Mucosa of rectum (tissue), 2 donors: ENCODE data around the gene INTS7.
"Not testable (repeated sequence)": the region's sequence is repeated elsewhere in the genome, so short reads cannot be mapped to it uniquely, and the experiment has no call there.

ENCODE experiments used
- H3K27ac ChIP-seq, 2 donors: one replicate each; pipeline ENCODE4 v1.7.0; 2013; ENCODE audit warnings: inconsistent platforms in 2 of 2, low read depth in 2 of 2, low read length in 2 of 2
- H3K27me3 ChIP-seq, 2 donors: one replicate each; pipeline ENCODE4 v1.7.0; 2013; ENCODE audit warnings: low read length in 2 of 2; ENCODE audit not compliant: control insufficient read depth in 2 of 2, insufficient read depth in 2 of 2
- H3K36me3 ChIP-seq, 2 donors: one replicate each; pipeline ENCODE4 v1.7.0; 2013; ENCODE audit warnings: low read length in 2 of 2; ENCODE audit not compliant: control insufficient read depth in 2 of 2, insufficient read depth in 2 of 2
- H3K4me1 ChIP-seq, 2 donors: one replicate each; pipeline ENCODE4 v1.7.0; 2013; ENCODE audit warnings: low read length in 2 of 2, mild to moderate bottlenecking in 1 of 2; ENCODE audit not compliant: control insufficient read depth in 2 of 2, insufficient read depth in 2 of 2
- H3K4me3 ChIP-seq, 2 donors: one replicate each; pipeline ENCODE4 v1.7.0; 2013; ENCODE audit warnings: low read length in 2 of 2
- H3K9ac ChIP-seq, 2 donors: one replicate each; pipeline ENCODE4 v1.7.0; 2013; ENCODE audit warnings: low read length in 2 of 2, low read depth in 1 of 2, mild to moderate bottlenecking in 1 of 2
- H3K9me3 ChIP-seq, 2 donors: one replicate each; pipeline ENCODE4 v1.7.0; 2013; ENCODE audit warnings: low read length in 2 of 2; ENCODE audit not compliant: control insufficient read depth in 2 of 2
- donor health status: healthy.
- donor health status: Normal muscosa, but diverticular disease.

INTS7 gene

DNA sequence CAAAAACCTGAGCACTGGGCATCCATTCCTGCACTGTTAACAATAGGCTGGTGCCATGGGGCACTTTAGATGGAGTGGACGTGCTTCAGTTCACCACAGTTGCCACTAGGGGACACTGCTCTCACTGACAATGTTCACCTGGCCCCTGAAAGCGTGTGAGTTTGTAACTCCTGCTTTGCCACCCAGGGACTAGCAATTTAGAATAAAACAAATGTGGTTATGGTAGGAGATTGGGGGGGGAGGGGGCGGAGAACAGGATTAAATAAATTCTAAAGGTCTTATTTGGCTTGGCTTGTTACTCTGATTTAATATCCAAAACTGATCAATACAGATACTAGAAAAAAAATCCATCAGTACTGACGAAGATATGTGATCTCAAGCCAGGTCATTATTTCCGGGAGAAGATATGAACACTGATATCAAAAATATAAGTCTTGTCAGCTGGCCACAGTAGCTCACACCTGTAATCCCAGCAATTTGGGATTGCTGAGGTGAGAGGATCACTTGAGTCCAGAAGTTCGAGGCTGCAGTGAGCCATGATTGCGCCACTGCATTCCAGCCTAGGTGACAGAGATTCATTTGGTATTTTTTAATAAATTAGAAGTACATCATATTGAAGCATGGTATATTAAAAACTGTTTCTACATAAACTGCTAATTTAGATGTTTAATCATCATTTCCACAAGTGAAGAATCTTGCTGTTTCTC is 23.2 kb downstream of the INTS7 start:
- Histone ChIP-seq H3K27ac (no peak overlapping the region), H3K4me3 (no peak overlapping the region), H3K36me3 (peaks cover 15% of the 10 kb centered on the region in 2 donors), H3K27me3 (no peaks in the 10 kb centered on the region), H3K4me1 (no peaks in the 10 kb centered on the region), H3K9ac (no peak overlapping the region), H3K9me3 (no peaks in the 10 kb centered on the region)

DNA sequence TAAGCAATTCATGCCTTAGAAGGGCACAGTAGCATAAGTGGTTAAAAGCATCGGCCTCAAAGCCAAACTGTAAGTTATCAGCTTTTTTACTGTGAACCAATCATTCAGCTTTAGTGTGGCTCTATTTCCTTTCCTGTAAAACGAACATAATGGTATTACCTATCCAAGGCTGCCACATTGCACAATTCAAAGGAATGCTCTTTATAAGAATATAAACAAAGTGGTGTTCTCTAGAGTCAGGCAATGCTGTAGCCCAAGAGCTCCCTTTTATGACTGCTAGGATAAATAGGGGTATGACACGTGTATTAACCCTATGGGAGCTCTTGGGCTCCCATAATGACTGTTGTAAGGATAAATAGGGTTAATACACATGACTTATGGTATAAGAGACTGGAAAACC is 25.4 kb downstream of the INTS7 start:
- H3K36me3 ChIP-seq, result peaks cover 10 to 16% of the 10 kb centered on the region in 2 donors
- H3K4me1 ChIP-seq, result no peaks in the 10 kb centered on the region
- no peaks in the 10 kb centered on the region for H3K9me3 ChIP-seq
- no peaks in the 10 kb centered on the region for H3K27me3 ChIP-seq
- H3K9ac ChIP-seq, result no peak overlapping the region
- no peak overlapping the region for H3K4me3 ChIP-seq
- no peak overlapping the region for H3K27ac ChIP-seq

DNA sequence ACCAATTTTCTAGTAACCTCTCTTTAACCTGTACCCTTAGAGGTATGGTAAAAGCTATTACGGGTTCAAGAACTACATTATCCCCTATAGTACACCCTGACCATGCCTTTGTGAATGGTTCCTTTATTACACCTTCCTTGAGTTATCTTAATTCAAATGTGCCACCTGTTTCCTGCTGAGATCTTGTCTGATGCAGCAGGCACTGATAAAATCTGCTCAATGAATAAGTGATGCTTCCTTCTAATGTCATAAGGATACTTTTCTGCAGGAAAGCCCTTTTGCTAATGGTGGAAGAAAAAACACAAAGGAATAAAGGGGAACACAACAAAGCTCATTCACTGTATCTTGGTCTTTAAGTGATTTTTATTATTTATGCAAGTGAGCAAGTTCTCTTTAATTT is 25.8 kb downstream of the INTS7 start:
- Histone ChIP-seq H3K4me3 (no peak overlapping the region), H3K4me1 (no peaks in the 10 kb centered on the region)

DNA sequence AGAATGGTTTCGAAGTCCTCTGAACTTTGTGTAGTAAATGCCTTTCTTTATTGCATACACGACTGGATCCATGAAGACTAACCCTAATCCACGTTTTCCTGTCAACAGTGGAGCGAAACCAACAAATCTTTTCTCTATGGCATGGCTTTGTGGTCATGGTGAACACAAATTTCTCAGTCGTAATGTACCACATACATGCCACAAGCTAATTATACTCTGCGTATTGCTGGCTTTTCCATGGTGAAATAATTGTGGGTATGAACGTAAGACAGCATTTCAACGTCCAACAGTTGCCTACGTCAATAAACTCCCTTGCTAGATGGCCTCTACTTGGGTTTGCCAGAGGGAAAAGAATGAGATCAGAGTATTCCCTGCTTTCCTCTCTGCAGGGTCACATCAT is 27.5 kb downstream of the INTS7 start:
- Histone ChIP-seq H3K4me1 (no peaks in the 10 kb centered on the region), H3K27me3 (no peaks in the 10 kb centered on the region), H3K36me3 (peaks cover 10 to 16% of the 10 kb centered on the region in 2 donors), H3K9ac (no peak overlapping the region), H3K9me3 (no peaks in the 10 kb centered on the region), H3K27ac (no peak overlapping the region), H3K4me3 (no peak overlapping the region)

More for the DNA sequence above, 25.8 kb downstream of the INTS7 start:
- H3K9me3 ChIP-seq, result no peaks in the 10 kb centered on the region
- no peak overlapping the region for H3K9ac ChIP-seq
- H3K27ac ChIP-seq, result no peak overlapping the region
- peaks cover 10 to 19% of the 10 kb centered on the region in 2 donors for H3K36me3 ChIP-seq
- H3K27me3 ChIP-seq, result no peaks in the 10 kb centered on the region

DNA sequence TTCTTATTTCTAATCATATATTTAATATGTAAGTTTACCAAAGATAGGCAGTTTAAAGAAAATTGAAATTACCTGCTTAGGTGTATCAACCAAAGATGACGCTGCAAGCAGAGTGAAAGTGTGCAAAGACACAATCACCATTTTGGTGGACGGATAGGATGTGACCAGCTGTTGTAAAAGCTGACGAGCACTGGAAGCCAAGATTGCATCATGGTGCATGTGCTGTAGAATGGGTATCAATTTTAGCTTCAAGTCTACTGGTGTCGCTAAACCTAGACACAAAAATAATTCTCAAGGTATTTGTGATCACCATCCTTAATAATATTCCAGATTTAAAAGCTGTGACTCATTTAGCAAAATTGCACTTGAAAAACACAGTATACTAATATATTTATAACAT is 28.2 kb downstream of the INTS7 start:
- H3K36me3 ChIP-seq, result peaks cover 10 to 16% of the 10 kb centered on the region in 2 donors
- H3K4me1 ChIP-seq, result no peaks in the 10 kb centered on the region
- no peaks in the 10 kb centered on the region for H3K27me3 ChIP-seq
- no peak overlapping the region for H3K27ac ChIP-seq
- H3K4me3 ChIP-seq, result no peak overlapping the region
- no peaks in the 10 kb centered on the region for H3K9me3 ChIP-seq
- no peak overlapping the region for H3K9ac ChIP-seq

DNA sequence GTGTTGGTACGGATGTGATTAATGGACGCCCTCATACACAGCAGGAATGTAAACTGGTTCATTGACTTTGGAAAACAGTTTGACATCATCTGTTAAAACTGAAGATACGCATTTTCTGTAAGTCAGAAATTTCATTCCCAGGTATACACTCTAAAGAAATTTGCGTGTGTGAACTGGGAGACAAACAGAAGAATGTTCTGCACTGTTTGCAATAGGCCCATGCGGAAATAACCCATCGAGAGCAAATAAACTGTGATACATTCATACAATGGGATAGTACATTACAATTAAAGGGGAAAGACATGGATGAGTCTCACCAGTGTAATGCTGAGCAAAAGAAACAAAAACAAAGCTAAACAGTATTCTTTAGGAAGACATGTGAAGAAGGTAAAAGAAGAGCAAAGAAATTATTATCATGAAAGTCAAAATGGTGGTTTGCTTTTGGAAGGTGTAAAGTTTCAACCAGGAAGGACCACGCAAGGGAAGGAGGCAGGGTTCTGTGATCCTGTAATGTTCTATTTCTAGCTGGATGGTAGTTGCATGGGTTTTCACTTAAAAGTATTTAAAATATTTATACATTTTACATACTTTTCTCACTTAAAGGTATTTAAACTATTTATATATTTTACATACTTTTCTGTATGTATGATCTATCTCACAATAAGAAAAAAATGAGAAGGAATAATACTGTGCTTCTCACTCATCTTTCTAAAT is 30.3 kb downstream of the INTS7 start:
- Histone ChIP-seq H3K9me3 (no peaks in the 10 kb centered on the region), H3K9ac (no peak overlapping the region), H3K36me3 (peaks cover 7 to 17% of the 10 kb centered on the region in 2 donors), H3K4me3 (no peak overlapping the region), H3K27ac (no peak overlapping the region), H3K27me3 (no peaks in the 10 kb centered on the region), H3K4me1 (no peaks in the 10 kb centered on the region)

DNA sequence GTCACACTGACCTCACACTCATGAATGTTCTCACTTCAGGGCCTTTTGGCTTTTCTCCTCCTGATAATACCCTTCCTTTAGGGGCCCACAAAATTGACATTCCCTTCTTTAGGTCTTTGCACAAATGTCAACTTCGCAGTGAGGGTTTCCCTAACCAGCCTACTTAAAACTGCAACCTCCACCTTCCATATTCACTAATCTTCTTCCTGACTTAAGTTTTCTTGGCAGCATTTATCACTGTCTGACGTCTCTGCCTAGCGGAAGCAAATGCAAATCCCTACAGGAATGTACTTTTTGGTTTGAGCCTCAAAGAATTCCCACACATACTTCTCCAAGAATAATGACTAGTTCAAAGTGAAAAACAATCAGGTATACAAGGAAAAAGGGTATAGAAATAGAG is 32.8 kb downstream of the INTS7 start:
- H3K4me1 ChIP-seq, result no peaks in the 10 kb centered on the region
- H3K9me3 ChIP-seq, result no peaks in the 10 kb centered on the region
- H3K4me3 ChIP-seq, result no peak overlapping the region
- H3K27me3 ChIP-seq, result no peaks in the 10 kb centered on the region
- H3K9ac ChIP-seq, result no peak overlapping the region
- H3K27ac ChIP-seq, result no peak overlapping the region
- peaks cover 3 to 15% of the 10 kb centered on the region in 2 donors for H3K36me3 ChIP-seq

DNA sequence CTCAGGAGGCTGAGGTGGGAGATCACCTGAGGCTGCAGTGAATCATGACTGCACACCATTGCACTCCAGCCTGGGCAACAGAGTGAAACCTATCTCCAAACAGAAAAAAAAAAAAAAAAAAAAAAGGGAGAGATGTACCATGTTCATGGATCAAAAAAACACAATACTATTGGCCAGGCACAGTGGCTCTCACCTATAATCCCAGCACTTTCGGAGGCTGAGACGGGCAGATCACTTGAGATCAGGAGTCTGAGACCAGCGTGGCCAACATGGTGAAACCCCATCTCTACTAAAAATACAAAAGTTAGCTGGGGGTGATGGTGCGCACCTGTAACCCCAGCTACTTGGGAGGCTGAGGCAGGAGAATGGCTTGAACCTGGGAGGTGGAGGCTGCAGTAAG is 37.9 kb downstream of the INTS7 start:
- H3K27me3 ChIP-seq, H3K9me3 ChIP-seq, H3K27ac ChIP-seq, H3K9ac ChIP-seq, H3K4me3 ChIP-seq, H3K4me1 ChIP-seq: not testable (repeated sequence)
- H3K36me3 ChIP-seq, result peaks cover 0 to 14% of the 10 kb centered on the region in 2 donors

DNA sequence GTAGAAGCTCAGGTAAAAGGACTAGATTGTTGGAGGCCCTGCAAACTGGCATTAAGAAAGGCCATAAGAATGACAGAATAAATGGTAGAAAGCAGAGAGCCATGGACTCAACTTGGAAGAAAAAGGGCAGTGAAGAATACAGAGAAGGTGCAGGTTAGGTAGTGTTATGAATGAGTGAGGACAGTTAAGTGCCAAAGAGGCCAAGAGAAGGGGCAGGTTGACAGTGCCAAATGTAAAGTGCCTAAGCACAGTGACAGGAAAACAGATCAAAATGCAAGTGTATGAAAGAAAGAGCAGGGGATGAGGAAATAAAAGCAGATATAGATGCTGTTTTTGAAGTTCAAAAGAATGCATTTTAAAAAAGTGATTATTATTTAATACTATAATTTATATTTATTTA is 43.7 kb downstream of the INTS7 start:
- H3K9me3 ChIP-seq, result no peaks in the 10 kb centered on the region
- no peak overlapping the region for H3K9ac ChIP-seq
- H3K27ac ChIP-seq, result no peak overlapping the region
- no peak overlapping the region for H3K4me3 ChIP-seq
- H3K4me1 ChIP-seq, result no peaks in the 10 kb centered on the region
- peaks cover 1 to 6% of the 10 kb centered on the region in 2 donors for H3K36me3 ChIP-seq
- no peaks in the 10 kb centered on the region for H3K27me3 ChIP-seq

DNA sequence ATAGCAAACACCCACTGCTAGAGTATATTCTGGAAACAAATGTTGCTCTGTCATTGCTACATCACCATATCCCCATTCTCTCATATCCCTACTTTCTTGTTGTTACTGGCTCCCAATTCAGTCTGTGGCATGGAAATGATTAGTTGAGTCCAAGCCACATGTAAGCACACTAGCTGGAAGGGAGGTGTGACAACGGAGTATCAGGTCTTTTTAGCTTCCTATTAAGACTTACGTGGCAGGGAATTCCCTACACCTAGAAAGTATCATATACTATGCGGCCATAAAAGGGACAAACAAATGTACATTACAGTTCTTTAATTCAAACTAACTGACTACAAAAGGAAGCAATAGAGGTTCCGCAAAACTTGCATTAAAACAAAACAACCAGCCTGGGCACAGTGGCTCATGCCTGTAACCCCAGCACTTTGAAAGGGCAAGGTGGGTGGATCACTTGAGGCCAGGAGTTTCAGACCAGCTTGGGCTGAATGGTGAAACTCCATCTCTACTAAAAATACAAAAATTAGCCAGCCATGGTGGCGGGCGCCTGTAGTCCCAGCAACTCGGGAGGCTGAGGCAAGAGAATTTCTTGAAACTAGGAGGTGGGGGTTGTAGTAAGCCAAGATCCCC is 48.6 kb downstream of the INTS7 start:
- Histone ChIP-seq H3K36me3 (peaks cover 6 to 12% of the 10 kb centered on the region in 2 donors), H3K9me3 (no peaks in the 10 kb centered on the region), H3K4me1 (peaks cover 0 to 4% of the 10 kb centered on the region in 2 donors), H3K9ac (no peak overlapping the region), H3K4me3 (no peak overlapping the region), H3K27ac (no peak overlapping the region), H3K27me3 (no peaks in the 10 kb centered on the region)
